Heart left ventricle (tissue), 16 donors: Measurements from ENCODE around the gene SFT2D3. TPM values are rescaled to one million over a fixed set of nuclear protein-coding genes. Genes with fewer than 3 reads are reported as not detected.

Source experiments
- ATAC-seq, 4 donors: fragments of 200-7000 bp; cut with Tn5 transposase; one replicate each; pipeline ENCODE4 v1.9.1; 2020 to 2022; ENCODE audit warnings: moderate library complexity in 4 of 4, mild to moderate bottlenecking in 3 of 4, moderate number of reproducible peaks in 1 of 4
- DNase-seq, 5 donors: peaks; one replicate each; pipeline ENCODE4 v3.0.0-alpha.2; 2020
- H3K27ac ChIP-seq, 12 donors: fragments of 200-600 bp; sonication (generic) in 4 of 12; one replicate each; pipeline versions ENCODE4 v1.5.0 to v1.8.0; 2016 to 2022; ENCODE audit warnings: mild to moderate bottlenecking in 2 of 12
- H3K27me3 ChIP-seq, 9 donors: fragments of 200-600 bp; sonication (generic) in 2 of 9; one replicate each; pipeline versions ENCODE4 v1.5.1 to v1.8.0; 2016 to 2022; ENCODE audit warnings: mild to moderate bottlenecking in 3 of 9
- H3K36me3 ChIP-seq, 9 donors: fragments of 200-600 bp; sonication (generic) in 2 of 9; one replicate each; pipeline versions ENCODE4 v1.5.0 to v1.8.0; 2018 to 2022; ENCODE audit warnings: mild to moderate bottlenecking in 2 of 9
- H3K4me1 ChIP-seq, 12 donors: fragments of 200-600 bp; sonication (generic) in 4 of 12; one replicate each; pipeline versions ENCODE4 v1.5.0 to v1.8.0; 2016 to 2022; ENCODE audit warnings: mild to moderate bottlenecking in 3 of 12
- H3K4me3 ChIP-seq, 12 donors: fragments of 200-600 bp; sonication (generic) in 4 of 12; one replicate each; pipeline versions ENCODE4 v1.5.0 to v1.8.0; 2017 to 2022; ENCODE audit warnings: mild to moderate bottlenecking in 9 of 12, moderate library complexity in 4 of 12
- H3K9me3 ChIP-seq, 12 donors: fragments of 200-600 bp; sonication (generic) in 4 of 12; one replicate each; pipeline versions ENCODE4 v1.5.0 to v1.8.0; 2016 to 2022; ENCODE audit warnings: mild to moderate bottlenecking in 1 of 12
- POLR2A ChIP-seq, 2 donors: fragments of 450-650 bp; IDR thresholded peaks; one replicate each; pipeline ENCODE4 v1.6.1; 2017; ENCODE audit warnings: antibody characterized with exemption in 2 of 2, mild to moderate bottlenecking in 2 of 2, moderate library complexity in 2 of 2
- WGBS, 4 donors: extraction: QIAGEN DNeasy Blood & Tissue Kit in 2 of 4; methylation state at CpG; one replicate each; pipeline versions ENCODE4 v1.1.5 to v1.1.7; 2013 to 2018; 5-methylcytosine and 5-hydroxymethylcytosine counted together
- intact Hi-C, 10 donors: fragments of 100-400 bp; cut with DNase I; formaldehyde crosslinking; loops; one replicate each; pipeline versions ENCODE4 v1.11.1 to v1.14.2; 2022
- polyA plus RNA-seq, 2 donors: library from polyadenylated mRNA; stranded (reverse); fragments of 200-250 nt; gene quantifications; one replicate each; pipeline ENCODE4 v1.2.3, GENCODE V29; 2013
- total RNA-seq, 9 donors: library from RNA; depleted of rRNA in 2 of 9; stranded (reverse); fragments of >200 nt in 2 of 9; fragmentation: NEBNext Ultra II Directional in 3 of 9; extraction: Animal tissue kit (Norgen Biotek cat#: 25700) in 3 of 9; gene quantifications; one replicate each; pipeline versions ENCODE4 v1.1.0 to v1.2.4, GENCODE V29; 2016 to 2023
- TF ChIP-seq, protein P1 (sequence below), 12 donors: fragments of 200-600 bp; sonication (generic) in 4 of 12; IDR thresholded peaks; one replicate each; pipeline versions ENCODE4 v1.5.0 to v1.8.0; 2018 to 2022; ENCODE audit warnings: antibody characterized with exemption in 12 of 12, mild to moderate bottlenecking in 5 of 12
- donor health status: ischemic (EF 13 %, LVEDD 7.1; RV severe dilation, severe dysfunction).
- donor health status: healthy with polysubstance abuse.
- donor health status: DM: no; HTN: yes; CAD: no.
- donor health status: DM: no; HTN: no; CAD: no.
- donor health status: ischemic (EF 25% LVEDD 6.9; RV normal size, moderate dysfunction).
- donor health status: ischemic (EF 25% LVEDD 5.7; RV mildly dilated, moderate dysfunction).
- donor health status: healthy.
- donor health status: DM: yes; HTN: yes; CAD: no.
- donor health status: ischemic (EF 35%, LVEDD 5.7; RV mildly dilated, moderate dysfunction).
- donor health status: nonischemic (EF 11% LVEDD 7.7; RV severe dilation, severe dysfunction).
- donor health status: DM: yes; HTN: yes; CAD: no.
- donor health status: PGD.
- donor health status: ischemic (EF 29% LVEDD 5.4; RV normal size, mild dysfunction).
- donor health status: nonischemic (EF 23%, LVEDD 6.1; RV moderate dilation, normal function).

SFT2D3 gene
- total and polyA plus RNA-seq, 11 donors: 2.4 to 5.2 (median 3.6) TPM

DNA sequence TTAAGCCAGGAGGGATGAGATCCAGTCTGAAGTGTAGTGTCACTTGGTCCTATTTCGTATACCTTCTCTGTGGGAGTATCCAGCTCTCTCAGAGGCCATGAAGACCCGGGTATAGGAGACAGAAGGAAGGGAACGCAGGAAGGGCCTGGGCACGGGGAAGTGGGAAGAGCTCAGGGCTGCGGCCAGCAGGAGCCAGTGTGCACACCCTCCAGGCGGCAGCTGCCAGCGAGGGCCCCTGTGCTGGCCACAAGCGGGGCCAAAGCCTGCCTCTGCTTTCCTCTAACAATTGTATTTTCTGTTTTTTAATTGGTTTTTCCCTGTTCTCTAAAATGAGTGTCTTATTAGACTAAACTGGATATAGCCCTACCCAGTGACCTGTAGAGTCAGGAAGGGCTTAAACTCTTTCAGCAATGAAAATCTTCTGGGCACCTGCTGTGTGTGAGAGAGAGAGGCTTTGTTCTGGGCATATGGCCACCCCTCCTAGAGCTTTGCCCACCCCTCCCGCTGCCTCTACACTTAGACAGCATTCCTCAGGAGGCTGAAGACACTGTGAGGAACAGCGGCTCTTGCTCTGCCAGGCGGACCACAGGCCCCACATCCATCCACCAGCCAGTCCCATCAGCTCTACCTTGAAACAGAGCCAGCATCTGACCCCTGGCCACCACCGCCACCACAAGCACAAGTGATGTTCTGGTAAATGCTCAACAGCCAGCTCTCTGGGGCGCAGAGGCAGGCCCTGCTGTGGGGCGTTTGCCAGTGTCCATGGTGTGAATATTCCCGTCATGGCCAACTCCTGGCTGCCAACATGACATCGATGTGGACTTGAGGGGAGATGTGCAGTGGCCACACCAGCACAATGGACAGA is 45.9 kb upstream of the SFT2D3 start:
- intact Hi-C loops: no loop called here
- 44 to 66% (median 54%) methylated on average over 16 of the region's 16 CpGs for whole genome bisulfite sequencing, 4 donors
- peak; percentile 35 to 58 (median 52) for ATAC-seq
- Histone ChIP-seq H3K27me3 (no peaks in the 10 kb centered on the region), H3K4me1 (peaks cover 31 to 100% (median 96%) of the 10 kb centered on the region in 12 donors), H3K27ac (peak overlapping the region; percentile 47 to 98 (median 84)), H3K36me3 (peaks cover 0 to 61% (median 43%) of the 10 kb centered on the region in 9 donors), H3K9me3 (no peaks in the 10 kb centered on the region), H3K4me3 (no peak overlapping the region)
- peak; percentile 61 to 88 (median 68) for DNase-seq
- TF ChIP-seq, protein P1, sequence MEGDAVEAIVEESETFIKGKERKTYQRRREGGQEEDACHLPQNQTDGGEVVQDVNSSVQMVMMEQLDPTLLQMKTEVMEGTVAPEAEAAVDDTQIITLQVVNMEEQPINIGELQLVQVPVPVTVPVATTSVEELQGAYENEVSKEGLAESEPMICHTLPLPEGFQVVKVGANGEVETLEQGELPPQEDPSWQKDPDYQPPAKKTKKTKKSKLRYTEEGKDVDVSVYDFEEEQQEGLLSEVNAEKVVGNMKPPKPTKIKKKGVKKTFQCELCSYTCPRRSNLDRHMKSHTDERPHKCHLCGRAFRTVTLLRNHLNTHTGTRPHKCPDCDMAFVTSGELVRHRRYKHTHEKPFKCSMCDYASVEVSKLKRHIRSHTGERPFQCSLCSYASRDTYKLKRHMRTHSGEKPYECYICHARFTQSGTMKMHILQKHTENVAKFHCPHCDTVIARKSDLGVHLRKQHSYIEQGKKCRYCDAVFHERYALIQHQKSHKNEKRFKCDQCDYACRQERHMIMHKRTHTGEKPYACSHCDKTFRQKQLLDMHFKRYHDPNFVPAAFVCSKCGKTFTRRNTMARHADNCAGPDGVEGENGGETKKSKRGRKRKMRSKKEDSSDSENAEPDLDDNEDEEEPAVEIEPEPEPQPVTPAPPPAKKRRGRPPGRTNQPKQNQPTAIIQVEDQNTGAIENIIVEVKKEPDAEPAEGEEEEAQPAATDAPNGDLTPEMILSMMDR (IDR thresholded peaks at IDR 0.05): no peak
- no peak for TF ChIP-seq POLR2A (IDR thresholded peaks at IDR 0.05)

DNA sequence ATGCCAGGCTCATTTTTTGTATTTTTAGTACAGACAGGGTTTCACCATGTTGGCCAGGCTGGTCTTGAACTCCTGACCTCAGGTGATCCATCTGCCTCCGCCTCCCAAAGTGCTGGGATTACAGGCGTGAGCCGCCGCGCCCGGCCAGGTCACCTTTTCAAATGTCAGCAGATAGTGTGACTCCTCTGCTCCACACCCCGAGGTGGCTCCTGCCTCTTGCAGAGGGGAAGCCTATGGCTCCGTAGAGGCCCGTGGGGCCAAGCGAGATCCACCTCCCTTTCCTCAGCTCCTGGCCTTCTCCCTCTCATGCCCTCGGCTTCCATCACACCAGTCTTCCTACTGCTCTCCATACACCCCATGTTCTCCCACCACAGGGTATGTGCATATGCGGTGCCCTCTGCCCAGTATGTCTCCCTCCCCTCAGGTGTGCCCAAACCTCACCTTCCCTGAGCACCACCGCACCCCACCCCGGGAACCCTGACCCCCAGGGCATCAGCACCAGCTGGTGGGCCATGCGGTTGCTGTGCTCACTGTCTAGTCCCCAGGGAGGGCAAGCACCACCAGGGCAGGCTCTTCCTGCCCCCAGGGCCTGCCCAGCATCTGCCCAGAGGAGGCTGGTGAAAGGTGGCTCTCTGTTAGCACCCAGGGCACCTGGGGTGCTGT is 44.6 kb upstream of the SFT2D3 start:
- intact Hi-C loops: no loop called here
- H3K36me3 ChIP-seq: peaks cover 0 to 54% (median 39%) of the 10 kb centered on the region in 9 donors
- H3K27ac ChIP-seq: peak overlapping the region; percentile 47 to 98 (median 84)
- H3K4me3 ChIP-seq: no peak overlapping the region
- no peak for TF ChIP-seq POLR2A (IDR thresholded peaks at IDR 0.05)
- TF ChIP-seq, protein P1 (IDR thresholded peaks at IDR 0.05): no peak
- ATAC-seq (no peak), DNase-seq (peak in 4 of 5 donors; percentile 10 to 49 (median 44))
- WGBS, 4 donors: 59 to 73% (median 68%) methylated on average over 14 to 15 of the region's 15 CpGs
- H3K4me1 ChIP-seq: peaks cover 37 to 100% (median 97%) of the 10 kb centered on the region in 12 donors
- H3K27me3 ChIP-seq: no peaks in the 10 kb centered on the region
- H3K9me3 ChIP-seq: no peaks in the 10 kb centered on the region

DNA sequence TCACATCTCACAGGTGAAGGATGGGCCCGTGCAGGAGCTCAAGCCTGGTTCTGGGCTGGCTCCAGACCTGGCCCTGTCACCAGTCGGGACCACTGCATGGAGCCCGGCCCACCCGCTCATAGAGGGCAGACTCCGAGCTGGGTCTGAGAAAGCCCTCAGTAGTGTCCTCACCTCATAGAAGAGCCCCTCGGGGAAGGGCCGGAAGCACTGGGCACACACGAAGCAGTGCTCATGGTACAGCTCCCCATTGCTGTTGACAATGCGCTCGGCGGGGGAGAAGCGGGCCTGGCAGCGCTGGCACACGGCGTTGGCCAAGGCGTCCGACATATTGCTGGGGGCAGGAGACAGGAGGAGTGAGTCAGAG is 44.1 kb upstream of the SFT2D3 start:
- Histone ChIP-seq H3K9me3 (no peaks in the 10 kb centered on the region), H3K27me3 (no peaks in the 10 kb centered on the region), H3K4me3 (no peak overlapping the region), H3K27ac (peak overlapping the region; percentile 47 to 98 (median 86)), H3K36me3 (peaks cover 0 to 54% (median 38%) of the 10 kb centered on the region in 9 donors), H3K4me1 (peaks cover 39 to 100% (median 97%) of the 10 kb centered on the region in 12 donors)
- ATAC-seq (no peak), DNase-seq (peak in 4 of 5 donors; percentile 10 to 55 (median 24))
- TF ChIP-seq, protein P1 (IDR thresholded peaks at IDR 0.05): no peak
- 88 to 100% (median 90%) methylated on average over 7 to 17 of the region's 17 CpGs for WGBS, 4 donors
- intact Hi-C loops: no loop called here

DNA sequence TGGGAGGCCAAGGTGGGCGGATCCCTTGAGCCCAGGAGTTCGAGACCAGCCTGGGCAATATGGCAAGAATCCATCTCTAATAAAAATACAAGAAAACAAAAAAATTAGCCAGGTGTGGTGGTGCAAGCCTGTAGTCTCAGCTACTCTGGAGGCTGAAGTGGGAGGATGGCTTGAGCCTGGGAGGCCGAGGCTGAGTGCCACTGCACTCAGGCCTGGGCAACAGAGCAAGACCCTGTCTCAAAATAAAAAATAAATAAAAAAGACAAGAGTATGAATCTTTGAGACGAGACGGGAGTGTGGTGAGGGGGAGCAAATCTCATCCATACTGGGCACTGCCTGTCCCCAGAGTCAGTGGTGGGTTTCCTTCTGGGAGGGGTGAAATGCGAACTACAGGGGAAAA is 43.2 kb upstream of the SFT2D3 start:
- peak overlapping the region; percentile 76 to 98 (median 87) for H3K27ac ChIP-seq
- intact Hi-C loops: loop anchor here in 2 of 10 donors (2.0 kb wide), 2 partner anchors 17 to 23 kb away; partner anchors contain the start of gene LIMS2 (in 1 of the 2)
- H3K27me3 ChIP-seq: peaks cover 0 to 2% (median 0%) of the 10 kb centered on the region in 9 donors
- no peak for ATAC-seq
- peaks cover 30 to 99% (median 96%) of the 10 kb centered on the region in 12 donors for H3K4me1 ChIP-seq
- H3K36me3 ChIP-seq: peaks cover 0 to 48% (median 34%) of the 10 kb centered on the region in 9 donors
- no peaks in the 10 kb centered on the region for H3K9me3 ChIP-seq
- WGBS, 4 donors: 83 to 89% (median 87%) methylated on average over 6 of the region's 6 CpGs
- DNase-seq: peak in 1 of 5 donors; percentile 7
- H3K4me3 ChIP-seq: no peak overlapping the region
- TF ChIP-seq POLR2A (IDR thresholded peaks at IDR 0.05): no peak
- TF ChIP-seq, protein P1 (IDR thresholded peaks at IDR 0.05): no peak
